ENCODE results near the gene NOLC1.
A peak's percentile ranks its signal among the peaks of the same experiment; 100 is the strongest.

NOLC1 gene

DNA sequence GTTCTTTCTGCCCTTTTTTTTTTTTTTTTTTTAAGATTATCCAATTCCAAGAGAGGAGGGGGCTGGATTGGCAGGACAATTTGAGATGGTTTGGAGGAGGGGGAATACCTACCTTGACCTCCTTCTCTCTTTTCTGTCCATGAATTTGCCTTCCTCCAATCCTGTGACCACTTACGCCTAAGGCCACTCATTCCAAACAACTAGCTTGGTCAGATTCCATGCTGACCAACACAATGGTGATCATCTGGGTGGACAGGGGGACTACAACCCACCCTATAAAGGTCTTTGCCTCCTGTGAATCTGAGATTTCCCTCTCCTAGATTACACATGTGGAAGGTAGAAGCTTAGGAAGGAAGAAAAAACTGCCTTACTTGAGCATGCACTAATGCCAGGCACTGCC lies 29.7 kb upstream of the NOLC1 start:
- no peak for DNase-seq

DNA sequence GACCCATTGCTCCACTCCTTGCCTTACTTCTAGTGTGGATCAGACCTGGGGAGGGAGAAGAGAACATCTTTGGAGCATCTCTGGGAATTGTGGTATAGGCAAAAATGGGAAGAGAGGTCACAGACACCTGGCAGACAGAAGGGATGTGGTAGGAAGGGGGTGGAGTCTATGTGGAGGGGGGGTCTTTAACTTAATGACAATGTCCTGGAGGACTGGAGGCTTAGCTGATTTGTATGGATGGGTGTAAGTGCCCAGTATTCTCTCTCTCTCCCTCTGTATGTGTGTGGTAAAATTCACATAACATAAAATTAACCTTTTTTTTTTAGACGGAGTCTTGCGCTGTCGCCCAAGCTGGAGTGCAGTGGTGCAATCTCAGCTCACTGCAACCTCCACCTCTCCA lies 29.0 kb upstream of the NOLC1 start:
- DNase-seq, result no peak

DNA sequence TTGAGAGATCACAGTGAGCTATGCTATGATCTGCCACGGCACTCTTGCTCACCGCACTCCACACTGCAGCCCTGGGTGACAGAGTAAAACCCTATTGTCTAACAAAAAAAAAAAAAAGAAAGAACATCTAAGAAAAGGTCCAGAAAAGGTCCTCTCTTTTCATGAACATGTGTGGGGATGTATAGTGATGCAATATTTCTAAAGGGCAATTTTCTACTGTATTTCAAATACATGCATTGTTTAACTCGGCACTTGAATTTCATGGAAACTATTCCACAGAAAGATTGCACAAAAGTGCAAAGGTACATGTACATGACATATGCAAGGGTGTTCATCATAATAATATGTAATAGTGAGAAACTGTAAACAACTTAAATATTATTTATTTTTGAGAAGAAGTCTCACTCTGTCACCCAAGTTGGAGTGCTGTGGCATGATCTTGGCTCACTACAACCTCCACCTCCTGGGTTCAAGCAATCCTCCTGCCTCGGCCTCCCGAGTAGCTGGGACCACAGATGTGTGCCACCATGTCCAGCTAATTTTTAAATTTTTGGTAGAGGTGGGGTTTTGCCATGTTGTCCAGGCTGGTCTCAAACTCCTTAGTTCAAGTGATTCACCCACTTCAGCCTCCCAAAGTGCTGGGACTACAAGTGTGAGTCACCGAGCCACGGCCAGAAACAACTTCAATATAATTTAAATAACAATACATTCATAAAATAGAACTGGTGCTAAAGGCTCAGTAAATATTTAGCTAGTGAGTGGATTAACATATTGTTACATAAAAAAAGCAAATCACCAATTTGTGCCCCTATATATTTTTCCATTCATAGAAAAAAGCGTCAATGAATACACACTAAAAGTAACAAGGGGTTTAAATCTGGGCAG lies 20.7 kb upstream of the NOLC1 start:
- no peak for DNase-seq

DNA sequence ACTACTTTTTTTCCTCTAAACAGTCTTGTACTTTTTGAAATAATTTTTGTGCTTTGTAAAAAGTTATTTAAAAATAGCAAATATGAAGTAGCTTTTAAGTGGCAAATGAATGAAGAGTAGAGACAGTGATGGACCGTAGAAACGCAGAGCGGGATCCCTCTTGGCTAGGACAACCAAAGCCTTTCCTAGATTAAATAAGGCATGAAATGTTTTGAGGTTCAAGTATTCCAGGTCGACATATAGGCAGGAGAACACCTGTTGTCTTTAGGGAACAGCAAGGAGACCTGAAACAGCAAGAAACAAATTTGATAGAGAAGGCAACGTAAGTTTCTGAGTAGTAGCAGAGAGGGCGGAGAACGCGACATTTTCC lies 20.0 kb upstream of the NOLC1 start:
- DNase-seq, result no peak

DNA sequence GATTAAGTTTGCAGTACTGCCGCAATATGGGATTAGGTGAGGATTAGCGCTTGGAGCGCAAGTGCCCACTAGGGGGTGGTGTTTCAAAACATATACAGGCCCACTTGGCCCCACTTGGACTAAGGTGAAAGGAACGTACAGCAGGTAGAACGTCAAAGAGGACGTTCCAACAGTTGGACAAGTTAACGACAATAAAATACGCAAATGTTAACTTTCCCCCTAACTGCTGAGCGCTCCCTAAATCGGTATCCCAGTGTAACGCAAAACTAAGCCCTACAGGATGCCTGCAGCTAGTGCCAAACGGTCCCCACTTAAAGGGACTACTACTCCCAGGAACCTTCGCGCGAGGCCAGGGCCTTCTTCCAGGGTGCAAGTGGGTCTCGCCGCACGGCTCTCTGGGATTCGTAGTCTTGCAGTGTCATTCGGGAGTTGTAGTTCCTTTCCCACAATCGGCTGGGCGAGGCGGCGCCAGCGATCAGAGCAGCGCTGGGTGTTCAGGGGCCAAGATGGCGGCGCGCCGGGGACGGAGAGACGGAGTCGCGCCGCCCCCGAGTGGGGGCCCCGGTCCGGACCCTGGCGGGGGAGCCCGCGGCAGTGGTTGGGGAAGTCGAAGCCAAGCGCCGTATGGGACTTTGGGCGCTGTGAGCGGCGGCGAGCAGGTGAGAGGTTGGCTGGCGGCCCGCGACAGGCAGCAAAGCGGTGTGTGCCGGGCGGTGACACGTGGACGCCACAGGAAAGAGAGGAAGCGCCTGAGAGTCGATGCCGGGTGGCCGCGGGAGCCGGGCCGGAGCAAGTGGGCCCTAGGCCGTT lies 19.4 kb upstream of the NOLC1 start, which contains the start of gene PPRC1:
TSS of gene PPRC1 (plus strand) at position 478 of the 810 bp plus-strand sequence. CDS start at position 507, 29 bp downstream.
- peak; percentile 79 for DNase-seq

DNA sequence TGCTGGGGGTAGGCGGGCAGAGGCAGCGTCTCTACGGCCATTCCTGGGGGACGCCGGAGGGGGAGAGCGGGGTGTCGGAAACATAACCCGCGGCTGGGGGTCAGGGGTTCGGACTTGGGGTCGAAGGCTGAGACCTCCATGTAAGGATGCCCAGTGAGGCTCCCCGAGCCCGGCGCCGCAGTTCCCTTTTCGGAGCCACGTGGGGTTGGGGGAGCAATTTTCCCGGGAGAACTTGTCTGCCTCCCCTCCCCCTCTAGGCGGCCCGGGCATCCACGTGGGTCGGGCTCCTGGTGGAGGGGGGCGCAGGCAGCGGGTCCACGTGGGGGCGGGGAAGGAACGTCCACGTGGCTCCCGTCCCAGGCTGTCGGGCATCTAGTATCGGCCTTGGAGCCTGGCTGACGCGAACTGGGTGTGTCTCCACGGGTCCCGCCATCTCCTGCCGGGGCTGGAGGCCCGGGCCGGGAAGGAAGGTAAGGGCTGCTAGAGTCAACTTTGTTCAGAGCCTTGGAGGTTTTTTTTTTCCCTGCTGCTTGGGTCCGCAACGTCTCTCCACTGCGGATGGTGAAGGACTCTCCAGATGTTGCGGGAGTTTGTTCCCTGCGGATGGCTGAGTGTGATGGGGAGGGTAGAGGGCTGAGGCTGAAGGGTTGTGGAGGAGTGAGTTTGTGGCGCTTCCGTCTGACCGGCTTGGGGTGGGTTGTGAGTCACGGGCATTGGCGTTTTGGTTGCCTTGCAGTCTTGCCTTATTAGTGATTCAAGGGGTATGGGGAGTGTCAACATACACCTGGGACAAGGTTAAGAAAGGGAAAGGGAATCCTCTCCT lies 18.6 kb upstream of the NOLC1 start:
- DNase-seq, result no peak

DNA sequence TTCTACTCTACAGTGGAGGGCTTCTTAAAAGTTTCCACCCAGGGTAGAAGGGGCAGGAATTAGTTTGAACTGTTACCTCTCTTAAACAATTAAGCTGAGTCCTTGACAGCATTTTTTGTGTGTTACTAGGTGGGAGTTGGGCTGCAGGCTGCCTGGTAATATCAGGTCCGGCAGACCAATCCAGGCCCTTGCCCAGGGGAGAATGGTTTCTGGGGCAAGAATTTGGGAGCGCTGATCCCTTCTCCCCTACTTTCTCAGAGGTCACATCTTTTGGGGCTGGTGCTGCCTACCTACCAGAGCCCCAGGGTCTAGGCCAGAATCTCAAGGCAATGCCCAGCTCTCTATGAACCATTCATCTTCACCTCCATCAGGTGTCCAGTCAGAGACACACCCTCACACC lies 17.8 kb upstream of the NOLC1 start:
- no peak for DNase-seq

DNA sequence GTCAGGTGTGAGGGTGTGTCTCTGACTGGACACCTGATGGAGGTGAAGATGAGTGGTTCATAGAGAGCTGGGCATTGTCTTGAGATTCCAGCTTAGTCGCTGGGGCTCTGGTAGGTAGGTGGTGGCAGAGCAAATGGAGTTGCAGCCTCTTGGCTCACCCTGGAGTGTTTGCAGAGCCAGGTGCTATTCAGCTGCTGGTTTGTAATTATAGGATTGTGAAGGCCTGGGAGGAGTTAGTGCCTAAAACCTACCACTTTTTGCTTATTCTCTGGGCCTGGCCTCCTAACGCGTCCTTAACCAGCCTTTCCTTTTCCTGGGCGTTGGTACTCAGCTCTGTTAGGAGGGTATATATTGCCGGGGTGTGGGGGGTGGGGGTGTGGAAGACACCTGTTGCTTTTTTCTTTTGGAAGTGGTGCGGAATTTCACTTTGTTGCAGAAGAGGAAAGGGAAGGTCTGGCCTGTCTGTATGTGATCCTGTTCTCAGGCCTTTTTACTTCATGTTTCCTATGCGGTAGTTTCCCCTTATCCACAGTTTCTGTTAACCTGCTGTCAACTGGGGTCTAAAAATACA lies 16.1 kb upstream of the NOLC1 start:
- no peak for DNase-seq

DNA sequence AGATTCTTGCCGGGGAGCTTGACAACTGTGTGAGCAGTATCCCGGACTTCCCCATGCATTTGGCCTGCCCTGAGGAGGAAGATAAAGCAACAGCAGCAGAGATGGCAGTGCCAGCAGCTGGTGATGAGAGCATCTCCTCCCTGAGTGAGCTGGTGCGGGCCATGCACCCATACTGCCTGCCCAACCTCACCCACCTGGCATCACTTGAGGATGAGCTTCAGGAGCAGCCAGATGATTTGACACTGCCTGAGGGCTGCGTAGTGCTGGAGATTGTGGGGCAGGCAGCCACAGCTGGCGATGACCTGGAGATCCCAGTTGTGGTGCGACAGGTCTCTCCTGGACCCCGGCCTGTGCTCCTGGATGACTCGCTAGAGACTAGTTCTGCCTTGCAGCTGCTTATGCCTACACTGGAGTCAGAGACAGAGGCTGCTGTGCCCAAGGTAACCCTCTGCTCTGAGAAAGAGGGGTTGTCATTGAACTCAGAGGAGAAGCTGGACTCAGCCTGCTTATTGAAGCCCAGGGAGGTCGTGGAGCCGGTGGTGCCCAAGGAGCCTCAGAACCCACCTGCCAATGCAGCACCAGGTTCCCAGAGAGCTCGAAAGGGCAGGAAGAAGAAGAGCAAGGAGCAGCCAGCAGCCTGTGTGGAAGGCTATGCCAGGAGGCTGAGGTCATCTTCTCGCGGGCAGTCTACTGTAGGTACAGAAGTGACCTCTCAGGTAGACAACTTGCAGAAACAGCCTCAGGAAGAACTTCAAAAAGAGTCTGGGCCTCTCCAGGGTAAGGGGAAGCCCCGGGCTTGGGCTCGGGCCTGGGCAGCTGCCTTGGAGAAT lies 12.7 kb upstream of the NOLC1 start:
- DNase-seq, result no peak

DNA sequence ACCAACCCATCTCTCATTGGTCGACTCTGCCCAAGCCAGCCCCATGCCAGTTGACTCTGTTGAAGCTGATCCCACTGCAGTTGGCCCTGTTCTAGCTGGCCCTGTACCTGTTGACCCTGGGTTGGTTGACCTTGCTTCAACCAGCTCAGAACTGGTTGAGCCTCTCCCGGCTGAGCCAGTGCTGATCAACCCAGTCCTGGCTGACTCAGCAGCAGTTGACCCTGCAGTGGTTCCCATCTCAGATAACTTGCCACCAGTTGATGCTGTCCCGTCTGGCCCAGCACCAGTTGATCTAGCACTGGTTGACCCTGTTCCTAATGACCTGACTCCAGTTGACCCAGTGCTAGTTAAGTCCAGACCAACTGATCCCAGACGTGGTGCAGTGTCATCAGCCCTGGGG lies 12.0 kb upstream of the NOLC1 start:
- DNase-seq, result no peak

DNA sequence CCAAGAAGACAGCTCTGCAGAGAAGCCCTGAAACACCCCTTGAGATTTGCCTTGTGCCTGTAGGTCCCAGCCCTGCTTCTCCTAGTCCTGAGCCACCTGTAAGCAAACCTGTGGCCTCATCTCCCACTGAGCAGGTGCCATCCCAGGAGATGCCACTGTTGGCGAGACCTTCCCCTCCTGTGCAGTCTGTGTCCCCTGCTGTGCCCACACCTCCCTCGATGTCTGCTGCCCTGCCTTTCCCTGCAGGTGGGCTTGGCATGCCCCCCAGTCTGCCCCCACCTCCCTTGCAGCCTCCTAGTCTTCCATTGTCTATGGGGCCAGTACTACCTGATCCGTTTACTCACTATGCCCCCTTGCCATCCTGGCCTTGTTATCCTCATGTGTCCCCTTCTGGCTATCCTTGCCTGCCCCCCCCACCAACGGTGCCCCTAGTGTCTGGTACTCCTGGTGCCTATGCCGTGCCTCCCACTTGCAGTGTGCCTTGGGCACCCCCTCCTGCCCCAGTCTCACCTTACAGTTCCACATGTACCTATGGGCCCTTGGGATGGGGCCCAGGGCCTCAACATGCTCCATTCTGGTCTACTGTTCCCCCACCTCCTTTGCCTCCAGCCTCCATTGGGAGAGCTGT lies 11.2 kb upstream of the NOLC1 start:
- DNase-seq, result no peak

DNA sequence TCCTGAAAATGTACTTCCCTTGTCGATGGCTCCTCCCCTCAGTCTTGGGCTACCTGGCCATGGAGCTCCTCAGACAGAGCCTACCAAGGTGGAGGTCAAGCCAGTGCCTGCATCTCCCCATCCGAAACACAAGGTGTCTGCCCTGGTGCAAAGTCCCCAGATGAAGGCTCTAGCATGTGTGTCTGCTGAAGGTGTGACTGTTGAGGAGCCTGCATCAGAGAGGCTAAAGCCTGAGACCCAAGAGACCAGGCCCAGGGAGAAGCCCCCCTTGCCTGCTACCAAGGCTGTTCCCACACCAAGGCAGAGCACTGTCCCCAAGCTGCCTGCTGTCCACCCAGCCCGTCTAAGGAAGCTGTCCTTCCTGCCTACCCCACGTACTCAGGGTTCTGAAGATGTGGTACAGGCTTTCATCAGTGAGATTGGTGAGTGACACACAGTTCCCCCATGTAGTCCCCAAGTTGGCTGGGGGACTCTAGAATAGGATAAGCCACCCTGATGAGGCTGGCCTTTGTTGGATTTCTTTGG lies 10.5 kb upstream of the NOLC1 start:
- no peak for DNase-seq

DNA sequence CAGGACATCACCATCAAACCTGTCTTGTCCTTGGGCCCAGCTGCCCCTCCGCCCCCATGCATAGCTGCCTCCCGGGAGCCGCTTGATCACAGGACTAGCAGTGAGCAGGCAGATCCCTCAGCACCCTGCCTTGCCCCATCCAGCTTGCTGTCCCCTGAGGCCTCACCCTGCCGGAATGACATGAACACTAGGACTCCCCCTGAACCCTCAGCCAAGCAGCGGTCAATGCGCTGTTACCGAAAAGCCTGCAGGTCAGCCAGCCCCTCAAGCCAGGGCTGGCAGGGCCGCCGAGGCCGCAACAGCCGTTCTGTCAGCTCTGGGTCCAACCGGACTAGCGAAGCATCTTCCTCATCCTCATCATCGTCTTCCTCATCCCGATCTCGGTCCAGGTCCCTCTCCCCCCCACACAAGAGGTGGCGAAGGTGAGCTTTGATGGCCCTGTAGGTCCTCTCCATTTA lies 5.2 kb upstream of the NOLC1 start:
- DNase-seq, result no peak

DNA sequence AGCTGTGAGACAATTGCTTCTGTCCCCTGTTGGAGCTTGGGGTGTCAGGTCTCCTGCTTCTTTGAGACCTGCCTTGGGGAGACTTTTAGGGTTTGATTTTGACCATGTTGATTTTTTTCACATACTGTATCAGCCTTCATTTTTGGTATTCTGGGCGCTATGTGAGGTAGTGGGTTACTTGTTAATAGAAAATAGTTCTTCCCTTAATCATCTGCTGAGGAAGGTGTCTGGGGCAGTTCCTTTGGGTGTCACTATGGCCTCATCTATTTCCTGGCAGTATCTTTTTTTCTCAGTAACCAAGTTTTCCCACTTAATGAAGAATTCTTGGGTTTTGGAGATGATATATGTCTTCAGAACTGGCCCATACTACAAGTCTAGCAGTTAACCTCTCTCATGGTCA lies 4.6 kb upstream of the NOLC1 start:
- DNase-seq, result no peak

DNA sequence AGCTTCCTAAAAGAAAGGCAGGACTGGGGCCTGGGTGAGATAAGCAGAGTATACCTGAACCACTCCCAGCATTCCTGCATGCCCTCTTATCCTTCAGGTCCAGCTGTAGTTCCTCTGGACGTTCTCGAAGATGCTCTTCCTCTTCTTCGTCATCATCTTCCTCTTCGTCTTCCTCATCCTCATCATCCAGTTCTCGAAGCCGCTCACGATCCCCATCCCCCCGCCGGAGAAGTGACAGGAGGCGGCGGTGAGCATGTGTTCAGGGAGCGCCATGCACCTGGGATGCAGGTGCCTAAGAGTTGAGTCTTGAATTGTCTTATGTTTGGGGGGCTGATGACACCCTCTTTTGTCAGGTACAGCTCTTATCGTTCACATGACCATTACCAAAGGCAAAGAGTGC lies 3.9 kb upstream of the NOLC1 start:
- DNase-seq, result no peak

DNA sequence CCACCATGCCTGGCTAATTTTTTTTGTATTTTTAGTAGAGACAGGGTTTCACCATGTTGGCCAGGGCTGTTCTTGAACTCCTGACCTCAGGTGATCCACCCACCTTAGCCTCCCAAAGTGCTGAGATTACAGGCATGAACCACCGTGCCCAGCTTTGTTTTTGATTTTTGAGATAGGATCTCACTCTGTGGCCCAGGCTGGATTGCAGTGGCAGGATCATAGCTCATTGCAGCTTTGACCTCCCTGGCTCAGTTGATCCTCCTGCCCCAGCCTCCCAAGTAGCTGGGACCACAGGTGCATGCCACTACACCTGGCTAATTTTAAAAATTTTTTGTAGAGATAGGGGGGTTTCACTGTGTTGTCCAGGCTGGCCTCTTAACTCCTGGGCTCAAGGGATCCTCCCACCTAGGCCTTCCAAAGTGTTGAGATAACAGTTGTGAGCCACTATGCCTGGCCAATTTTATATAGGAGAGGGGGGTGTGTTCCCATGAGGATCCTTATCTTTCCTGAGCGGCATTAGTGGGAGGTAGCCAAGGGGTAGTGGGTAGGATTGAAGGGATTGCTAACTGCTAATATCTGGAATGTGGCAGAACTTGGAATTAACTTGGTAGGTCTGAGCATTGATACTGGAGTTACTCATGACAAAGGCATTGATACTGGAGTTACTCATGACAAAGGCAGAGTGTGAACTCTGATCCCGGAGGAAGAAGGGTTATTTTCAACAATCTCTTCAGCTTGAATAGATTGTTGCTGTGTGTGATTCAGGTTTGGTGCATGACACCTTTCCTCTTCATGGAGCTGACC lies 1.0 kb upstream of the NOLC1 start:
- no peak for DNase-seq

DNA sequence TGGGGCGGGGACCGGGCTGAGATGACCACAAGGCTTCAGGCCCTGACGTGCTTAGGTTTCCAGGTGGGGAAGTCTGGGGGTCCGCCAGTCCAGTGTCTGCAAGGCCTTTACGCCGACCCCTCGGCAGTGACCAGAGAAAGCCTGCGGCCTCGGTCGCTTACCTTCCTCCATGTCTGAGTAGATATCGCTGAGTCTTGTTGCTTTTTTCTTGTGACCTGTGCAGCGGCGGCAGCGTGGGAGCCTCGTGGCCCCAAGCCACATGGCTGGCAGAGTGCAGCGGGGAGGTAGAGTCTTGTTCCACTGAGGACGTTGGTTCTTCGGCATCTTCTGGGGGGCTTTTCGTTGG lies 329 bp downstream of the NOLC1 start:
- DNase-seq, result no peak

DNA sequence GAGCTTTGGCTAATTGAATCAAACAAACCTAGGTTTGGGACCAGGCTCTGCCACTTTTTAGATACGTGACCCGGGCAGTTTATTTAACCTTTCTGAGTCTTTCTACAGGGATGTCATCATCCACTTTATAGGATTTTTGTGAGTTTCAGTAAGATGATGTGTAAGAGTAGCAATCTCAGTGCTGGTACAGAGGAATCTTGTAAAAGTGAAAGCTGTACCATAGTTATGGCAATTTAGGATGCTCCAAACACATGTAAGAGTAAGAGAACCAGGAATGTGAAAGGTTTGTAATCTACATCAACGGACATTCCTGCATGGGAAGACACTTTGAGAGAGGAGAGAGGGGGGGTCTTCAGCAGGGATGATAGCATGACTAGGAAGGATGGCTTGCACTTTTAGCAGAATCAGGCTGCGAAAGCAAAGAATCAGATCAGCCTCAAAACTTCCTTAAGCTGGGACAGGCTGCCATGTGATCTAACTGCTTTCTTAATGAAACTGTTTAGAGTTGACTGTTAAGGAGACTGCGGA lies 968 bp downstream of the NOLC1 start:
- DNase-seq, result no peak

DNA sequence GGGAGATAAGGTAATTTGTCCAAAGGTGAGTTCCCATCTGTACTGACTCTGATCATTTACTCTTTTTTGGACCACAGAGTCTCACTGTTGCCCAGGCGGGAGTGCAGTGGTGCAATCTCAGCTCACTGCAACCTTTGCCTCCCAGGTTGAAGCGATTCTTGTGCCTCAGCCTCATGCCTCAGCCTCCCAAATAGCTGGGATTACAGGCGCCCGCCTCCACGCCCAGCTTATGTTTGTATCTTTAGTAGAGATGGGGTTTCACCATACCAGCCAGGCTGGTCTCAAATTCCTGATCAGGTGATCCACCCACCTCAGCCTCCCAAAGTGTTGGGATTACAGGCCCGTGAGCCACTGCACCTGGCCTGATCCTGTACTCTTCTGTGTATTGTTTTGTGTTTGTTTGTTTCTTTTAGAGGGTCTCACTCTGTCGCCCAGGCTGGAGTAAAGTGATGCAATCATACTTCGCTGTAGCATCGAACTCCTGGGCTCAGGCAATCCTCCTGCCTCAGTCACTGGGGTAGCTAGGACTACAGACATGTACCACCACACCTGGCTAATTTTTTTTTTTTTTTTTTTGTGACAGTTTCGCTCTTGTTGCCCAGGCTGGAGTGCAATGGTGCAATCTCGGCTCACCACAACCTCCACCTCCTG lies 2.4 kb downstream of the NOLC1 start:
- DNase-seq, result no peak

DNA sequence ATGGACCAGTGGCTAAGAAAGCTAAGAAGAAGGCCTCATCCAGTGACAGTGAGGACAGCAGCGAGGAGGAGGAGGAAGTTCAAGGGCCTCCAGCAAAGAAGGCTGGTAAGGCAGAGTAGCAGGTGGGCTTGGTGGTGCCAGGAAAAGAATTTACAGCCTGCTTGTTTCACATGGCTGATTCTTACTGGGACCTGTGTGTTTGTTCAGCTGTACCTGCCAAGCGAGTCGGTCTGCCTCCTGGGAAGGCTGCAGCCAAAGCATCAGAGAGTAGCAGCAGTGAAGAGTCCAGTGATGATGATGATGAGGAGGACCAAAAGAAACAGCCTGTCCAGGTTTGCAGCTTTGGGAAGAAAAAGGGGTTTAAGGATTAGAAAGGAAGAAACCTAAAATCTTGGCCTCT lies 5.0 kb downstream of the NOLC1 start:
- DNase-seq, result no peak
